Effector memory CD8-positive, alpha-beta T cell (primary cell): Measurements from ENCODE around the gene ERN1.

Experiments
- ATAC-seq: fragments of 150-1000 bp; cut with Tn5 transposase; replicated peaks from 2 replicates; pipeline ENCODE4 v1.10.0; 2021; ENCODE audit warnings: mild to moderate bottlenecking, moderate library complexity
- DNase-seq, 3 experiments: peaks; one replicate each; pipeline ENCODE4 v3.0.0; 2021
- H3K27ac Mint-ChIP-seq, 2 donors: one replicate each; pipeline ENCODE4 v1.8.0; 2022; ENCODE audit warnings: mild to moderate bottlenecking in 2 of 2, mixed read lengths in 2 of 2, moderate library complexity in 2 of 2
- H3K27me3 Mint-ChIP-seq, 2 donors: one replicate each; pipeline ENCODE4 v1.8.0; 2022; ENCODE audit warnings: mixed read lengths in 2 of 2
- H3K36me3 Mint-ChIP-seq: one replicate; pipeline ENCODE4 v1.8.0; 2022; ENCODE audit warnings: mild to moderate bottlenecking, moderate library complexity, mixed read lengths; ENCODE audit not compliant: insufficient read depth
- H3K4me1 Mint-ChIP-seq, 2 donors: one replicate each; pipeline ENCODE4 v1.8.0; 2022; ENCODE audit warnings: low read depth in 2 of 2, mixed read lengths in 2 of 2
- H3K4me3 Mint-ChIP-seq, 2 donors: one replicate each; pipeline ENCODE4 v1.8.0; 2022; ENCODE audit warnings: mild to moderate bottlenecking in 2 of 2, mixed read lengths in 2 of 2, moderate library complexity in 2 of 2
- H3K9me3 Mint-ChIP-seq, 2 donors: one replicate each; pipeline ENCODE4 v1.8.0; 2022; ENCODE audit warnings: mixed read lengths in 2 of 2

ERN1 gene

GRCh38 chr17:64164596-64165285, 34.8 kb upstream of the ERN1 start:
- H3K27ac Mint-ChIP-seq = no peak overlapping the region
- H3K4me3 Mint-ChIP-seq = no peak overlapping the region
- no peaks in the 10 kb centered on the region for H3K27me3 Mint-ChIP-seq
- H3K36me3 Mint-ChIP-seq = peaks cover 5% of the 10 kb centered on the region
- no peaks in the 10 kb centered on the region for H3K9me3 Mint-ChIP-seq
- no peak for ATAC-seq
- no peak for DNase-seq
- no peaks in the 10 kb centered on the region for H3K4me1 Mint-ChIP-seq

GRCh38 chr17:64163468-64163867, 33.5 kb upstream of the ERN1 start:
- H3K36me3 Mint-ChIP-seq = no peaks in the 10 kb centered on the region
- no peak for ATAC-seq
- no peaks in the 10 kb centered on the region for H3K4me1 Mint-ChIP-seq
- no peaks in the 10 kb centered on the region for H3K9me3 Mint-ChIP-seq
- no peak for DNase-seq
- H3K27ac Mint-ChIP-seq = peak overlapping the region in 1 of 2 donors; percentile 49
- no peak overlapping the region for H3K4me3 Mint-ChIP-seq
- H3K27me3 Mint-ChIP-seq = no peaks in the 10 kb centered on the region

- H3K9me3 Mint-ChIP-seq = no peaks in the 10 kb centered on the region
- no peaks in the 10 kb centered on the region for H3K36me3 Mint-ChIP-seq
- no peak overlapping the region for H3K27ac Mint-ChIP-seq
- DNase-seq (no peak), ATAC-seq (no peak)
- no peaks in the 10 kb centered on the region for H3K4me1 Mint-ChIP-seq
- no peak overlapping the region for H3K4me3 Mint-ChIP-seq
- H3K27me3 Mint-ChIP-seq = no peaks in the 10 kb centered on the region
These were observed 32.6 kb upstream of the ERN1 start for GRCh38 chr17:64162554-64162953.

- Mint-ChIP-seq H3K27me3 (no peaks in the 10 kb centered on the region), H3K27ac (peak overlapping the region in 1 of 2 donors; percentile 86), H3K4me1 (no peaks in the 10 kb centered on the region), H3K4me3 (no peak overlapping the region), H3K9me3 (no peaks in the 10 kb centered on the region), H3K36me3 (no peaks in the 10 kb centered on the region)
- ATAC-seq (no peak), DNase-seq (no peak)
These were observed 31.6 kb upstream of the ERN1 start for GRCh38 chr17:64161380-64162176.

- Mint-ChIP-seq H3K27ac (no peak overlapping the region), H3K4me1 (no peaks in the 10 kb centered on the region), H3K36me3 (no peaks in the 10 kb centered on the region), H3K27me3 (no peaks in the 10 kb centered on the region), H3K4me3 (no peak overlapping the region), H3K9me3 (no peaks in the 10 kb centered on the region)
- no peak for DNase-seq
- ATAC-seq = no peak
These were observed 30.4 kb upstream of the ERN1 start for GRCh38 chr17:64160378-64160777.

GRCh38 chr17:64158831-64159590, 29.1 kb upstream of the ERN1 start:
- no peaks in the 10 kb centered on the region for H3K36me3 Mint-ChIP-seq
- H3K9me3 Mint-ChIP-seq = no peaks in the 10 kb centered on the region
- no peak for DNase-seq
- no peaks in the 10 kb centered on the region for H3K27me3 Mint-ChIP-seq
- no peak for ATAC-seq
- H3K4me1 Mint-ChIP-seq = no peaks in the 10 kb centered on the region
- H3K27ac Mint-ChIP-seq = no peak overlapping the region
- H3K4me3 Mint-ChIP-seq = no peak overlapping the region

GRCh38 chr17:64158406-64158805, 28.5 kb upstream of the ERN1 start:
- Mint-ChIP-seq H3K27me3 (no peaks in the 10 kb centered on the region), H3K4me1 (no peaks in the 10 kb centered on the region), H3K4me3 (no peak overlapping the region), H3K36me3 (no peaks in the 10 kb centered on the region), H3K9me3 (no peaks in the 10 kb centered on the region), H3K27ac (no peak overlapping the region)
- ATAC-seq (no peak), DNase-seq (no peak)

GRCh38 chr17:64157669-64158180, 27.8 kb upstream of the ERN1 start:
- no peaks in the 10 kb centered on the region for H3K36me3 Mint-ChIP-seq
- H3K27me3 Mint-ChIP-seq = no peaks in the 10 kb centered on the region
- H3K4me3 Mint-ChIP-seq = no peak overlapping the region
- no peaks in the 10 kb centered on the region for H3K4me1 Mint-ChIP-seq
- H3K9me3 Mint-ChIP-seq = no peaks in the 10 kb centered on the region
- H3K27ac Mint-ChIP-seq = no peak overlapping the region
- no peak for DNase-seq
- ATAC-seq = no peak

GRCh38 chr17:64156670-64157069, 26.7 kb upstream of the ERN1 start:
- Mint-ChIP-seq H3K36me3 (no peaks in the 10 kb centered on the region), H3K27me3 (no peaks in the 10 kb centered on the region), H3K4me3 (no peak overlapping the region), H3K4me1 (no peaks in the 10 kb centered on the region), H3K27ac (no peak overlapping the region), H3K9me3 (no peaks in the 10 kb centered on the region)
- ATAC-seq = no peak
- DNase-seq = no peak

- peaks cover 4% of the 10 kb centered on the region for H3K36me3 Mint-ChIP-seq
- DNase-seq = no peak
- H3K27ac Mint-ChIP-seq = no peak overlapping the region
- ATAC-seq = no peak
- H3K4me1 Mint-ChIP-seq = no peaks in the 10 kb centered on the region
- no peaks in the 10 kb centered on the region for H3K27me3 Mint-ChIP-seq
- no peak overlapping the region for H3K4me3 Mint-ChIP-seq
- H3K9me3 Mint-ChIP-seq = no peaks in the 10 kb centered on the region
These were observed 26.0 kb upstream of the ERN1 start for GRCh38 chr17:64155751-64156544.

GRCh38 chr17:64155129-64155528, 25.2 kb upstream of the ERN1 start:
- H3K36me3 Mint-ChIP-seq = peaks cover 4% of the 10 kb centered on the region
- no peaks in the 10 kb centered on the region for H3K27me3 Mint-ChIP-seq
- no peak overlapping the region for H3K27ac Mint-ChIP-seq
- no peak overlapping the region for H3K4me3 Mint-ChIP-seq
- no peaks in the 10 kb centered on the region for H3K4me1 Mint-ChIP-seq
- no peak for DNase-seq
- no peak for ATAC-seq
- H3K9me3 Mint-ChIP-seq = no peaks in the 10 kb centered on the region

GRCh38 chr17:64154717-64155116, 24.8 kb upstream of the ERN1 start:
- H3K36me3 Mint-ChIP-seq = peaks cover 5% of the 10 kb centered on the region
- no peak overlapping the region for H3K27ac Mint-ChIP-seq
- H3K4me3 Mint-ChIP-seq = no peak overlapping the region
- H3K9me3 Mint-ChIP-seq = no peaks in the 10 kb centered on the region
- ATAC-seq (no peak), DNase-seq (no peak)
- H3K27me3 Mint-ChIP-seq = no peaks in the 10 kb centered on the region
- no peaks in the 10 kb centered on the region for H3K4me1 Mint-ChIP-seq

GRCh38 chr17:64154313-64154695, 24.4 kb upstream of the ERN1 start:
- Mint-ChIP-seq H3K4me3 (no peak overlapping the region), H3K27me3 (no peaks in the 10 kb centered on the region), H3K27ac (no peak overlapping the region), H3K4me1 (no peaks in the 10 kb centered on the region), H3K36me3 (peaks cover 9% of the 10 kb centered on the region), H3K9me3 (no peaks in the 10 kb centered on the region)
- ATAC-seq (no peak), DNase-seq (no peak)
